K562 (cell line): ENCODE data around the gene PNPLA2.

Experiments used
- ARID1B ChIP-seq: fragments of 450-650 bp; IDR thresholded peaks from 2 replicates; pipeline ENCODE4 v1.6.1; 2016; ENCODE audit warnings: antibody characterized with exemption, mild to moderate bottlenecking, inconsistent platforms
- BCL6 ChIP-seq: fragments of 250-450 bp; sonication (Bioruptor Pico); IDR thresholded peaks from 2 replicates; pipeline ENCODE4 v1.4.0; 2020
- CREB1 ChIP-seq, 2 experiments: sonication (generic) in 1 of 2; formaldehyde crosslinking in 1 of 2; IDR thresholded peaks; 2 replicates each; pipeline versions ENCODE4 v1.6.1 to v1.8.0; 2012 to 2022; ENCODE audit warnings: inconsistent platforms in 1 of 2, mild to moderate bottlenecking in 1 of 2, missing genetic modification reagents in 1 of 2, moderate library complexity in 1 of 2
- ETV6 ChIP-seq, 3 experiments: fragments of 150-350 bp in 1 of 3; sonication (generic) in 1 of 3; formaldehyde crosslinking in 1 of 3; IDR thresholded peaks; 2 replicates each; pipeline versions ENCODE4 v1.6.1 to v1.8.0; 2014 to 2022; ENCODE audit warnings: borderline replicate concordance in 2 of 3, low read depth in 2 of 3, antibody characterized with exemption in 1 of 3, low read length in 1 of 3, mild to moderate bottlenecking in 1 of 3, missing genetic modification reagents in 1 of 3
- IRF2 ChIP-seq: sonication (generic); formaldehyde crosslinking; IDR thresholded peaks from 2 replicates; pipeline ENCODE4 v1.8.1; 2022; ENCODE audit warnings: mild to moderate bottlenecking, missing genetic modification reagents
- JUN ChIP-seq, 2 experiments: sonication (generic) in 1 of 2; formaldehyde crosslinking in 1 of 2; IDR thresholded peaks; 2 replicates each; pipeline versions ENCODE4 v1.6.1 to v1.8.0; 2012 to 2022; ENCODE audit warnings: borderline replicate concordance in 2 of 2, mild to moderate bottlenecking in 2 of 2, improper control_type of control experiment in 1 of 2, low read depth in 1 of 2, low read length in 1 of 2, missing genetic modification reagents in 1 of 2
- TEAD4 ChIP-seq, 2 experiments: sonication (generic) in 1 of 2; formaldehyde crosslinking in 1 of 2; IDR thresholded peaks; 2 replicates each; pipeline versions ENCODE4 v1.6.1 to v1.8.0; 2012 to 2022; ENCODE audit warnings: borderline replicate concordance in 1 of 2, inconsistent platforms in 1 of 2, low read length in 1 of 2, mild to moderate bottlenecking in 1 of 2, missing genetic modification reagents in 1 of 2
- ZFP1 ChIP-seq: fragments of 450-650 bp; formaldehyde crosslinking; IDR thresholded peaks from 2 replicates; pipeline ENCODE4 v1.4.0; 2020; ENCODE audit warnings: mild to moderate bottlenecking, mixed read lengths
- ZFP30 ChIP-seq: fragments of 250-450 bp; sonication (Bioruptor Pico); IDR thresholded peaks from 2 replicates; pipeline ENCODE4 v1.8.0; 2022; ENCODE audit warnings: moderate library complexity, mild to moderate bottlenecking, inconsistent platforms, borderline replicate concordance
- TF ChIP-seq, protein P1 (sequence below), 3 experiments: IDR thresholded peaks in 2 of 3; conservative IDR thresholded peaks in 1 of 3; 2 replicates each; pipeline ENCODE4 v1.5.1; 2011 to 2012; ENCODE audit warnings: low read length in 3 of 3, mild to moderate bottlenecking in 3 of 3, control low read depth in 2 of 3, improper control_type of control experiment in 1 of 3, inconsistent platforms in 1 of 3, low read depth in 1 of 3, mixed read lengths in 1 of 3, moderate library complexity in 1 of 3; ENCODE audit not compliant: insufficient read depth in 2 of 3
- TF ChIP-seq, protein P2 (sequence below): sonication (generic); formaldehyde crosslinking; IDR thresholded peaks from 2 replicates; pipeline ENCODE4 v1.9.0; 2022; ENCODE audit warnings: mild to moderate bottlenecking, missing genetic modification reagents
- TF ChIP-seq, protein P3 (sequence below): fragments of 250-450 bp; sonication (Bioruptor Pico); IDR thresholded peaks from 2 replicates; pipeline ENCODE4 v1.8.0; 2021; ENCODE audit warnings: borderline replicate concordance, mild to moderate bottlenecking, moderate library complexity; ENCODE audit not compliant: poor library complexity, severe bottlenecking
- TF ChIP-seq, protein P4 (sequence below), 2 experiments: fragments of 450-650 bp; formaldehyde crosslinking in 1 of 2; IDR thresholded peaks; 2 replicates each; pipeline versions ENCODE4 v1.4.0 to v1.6.1; 2014 to 2020; ENCODE audit warnings: mild to moderate bottlenecking in 2 of 2, borderline replicate concordance in 1 of 2, low read depth in 1 of 2

GRCh38 chr11:815675-816432 is 2.9 kb upstream of the PNPLA2 start:
- TF ChIP-seq, protein P1, sequence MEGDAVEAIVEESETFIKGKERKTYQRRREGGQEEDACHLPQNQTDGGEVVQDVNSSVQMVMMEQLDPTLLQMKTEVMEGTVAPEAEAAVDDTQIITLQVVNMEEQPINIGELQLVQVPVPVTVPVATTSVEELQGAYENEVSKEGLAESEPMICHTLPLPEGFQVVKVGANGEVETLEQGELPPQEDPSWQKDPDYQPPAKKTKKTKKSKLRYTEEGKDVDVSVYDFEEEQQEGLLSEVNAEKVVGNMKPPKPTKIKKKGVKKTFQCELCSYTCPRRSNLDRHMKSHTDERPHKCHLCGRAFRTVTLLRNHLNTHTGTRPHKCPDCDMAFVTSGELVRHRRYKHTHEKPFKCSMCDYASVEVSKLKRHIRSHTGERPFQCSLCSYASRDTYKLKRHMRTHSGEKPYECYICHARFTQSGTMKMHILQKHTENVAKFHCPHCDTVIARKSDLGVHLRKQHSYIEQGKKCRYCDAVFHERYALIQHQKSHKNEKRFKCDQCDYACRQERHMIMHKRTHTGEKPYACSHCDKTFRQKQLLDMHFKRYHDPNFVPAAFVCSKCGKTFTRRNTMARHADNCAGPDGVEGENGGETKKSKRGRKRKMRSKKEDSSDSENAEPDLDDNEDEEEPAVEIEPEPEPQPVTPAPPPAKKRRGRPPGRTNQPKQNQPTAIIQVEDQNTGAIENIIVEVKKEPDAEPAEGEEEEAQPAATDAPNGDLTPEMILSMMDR (IDR thresholded peaks at IDR 0.05 in 2 of 3, conservative IDR thresholded peaks at IDR 0.05 in 1 of 3; ENCODE audit: insufficient read depth in 2 of 3, low read depth in 1 of 3, low read length in 3 of 3): no peak
- TF ChIP-seq ZFP30 (CRISPR knock-in tag): no peak
- TF ChIP-seq ETV6 (IDR thresholded peaks at IDR 0.05; ENCODE audit: borderline replicate concordance in 1 of 2, low read depth in 2 of 2, low read length in 1 of 2): no peak
- TF ChIP-seq ETV6 (CRISPR knock-in tag; IDR thresholded peaks at IDR 0.05; ENCODE audit: borderline replicate concordance): no peak
- no peak for TF ChIP-seq JUN (IDR thresholded peaks at IDR 0.05; ENCODE audit: borderline replicate concordance, low read depth, low read length)
- no peak for TF ChIP-seq JUN (CRISPR knock-in tag; IDR thresholded peaks at IDR 0.05; ENCODE audit: borderline replicate concordance)
- no peak for TF ChIP-seq IRF2 (CRISPR knock-in tag)
- TF ChIP-seq, protein P2, sequence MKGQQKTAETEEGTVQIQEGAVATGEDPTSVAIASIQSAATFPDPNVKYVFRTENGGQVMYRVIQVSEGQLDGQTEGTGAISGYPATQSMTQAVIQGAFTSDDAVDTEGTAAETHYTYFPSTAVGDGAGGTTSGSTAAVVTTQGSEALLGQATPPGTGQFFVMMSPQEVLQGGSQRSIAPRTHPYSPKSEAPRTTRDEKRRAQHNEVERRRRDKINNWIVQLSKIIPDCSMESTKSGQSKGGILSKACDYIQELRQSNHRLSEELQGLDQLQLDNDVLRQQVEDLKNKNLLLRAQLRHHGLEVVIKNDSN (CRISPR knock-in tag): no peak
- TF ChIP-seq CREB1 (IDR thresholded peaks at IDR 0.05): no peak
- no peak for TF ChIP-seq CREB1 (CRISPR knock-in tag; IDR thresholded peaks at IDR 0.05)
- TF ChIP-seq, protein P3, sequence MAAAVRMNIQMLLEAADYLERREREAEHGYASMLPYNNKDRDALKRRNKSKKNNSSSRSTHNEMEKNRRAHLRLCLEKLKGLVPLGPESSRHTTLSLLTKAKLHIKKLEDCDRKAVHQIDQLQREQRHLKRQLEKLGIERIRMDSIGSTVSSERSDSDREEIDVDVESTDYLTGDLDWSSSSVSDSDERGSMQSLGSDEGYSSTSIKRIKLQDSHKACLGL (CRISPR knock-in tag): no peak
- no peak for TF ChIP-seq TEAD4 (IDR thresholded peaks at IDR 0.05; ENCODE audit: low read length)
- no peak for TF ChIP-seq TEAD4 (CRISPR knock-in tag; IDR thresholded peaks at IDR 0.05; ENCODE audit: borderline replicate concordance)
- no peak for TF ChIP-seq BCL6 (CRISPR knock-in tag)
- TF ChIP-seq, protein P4, sequence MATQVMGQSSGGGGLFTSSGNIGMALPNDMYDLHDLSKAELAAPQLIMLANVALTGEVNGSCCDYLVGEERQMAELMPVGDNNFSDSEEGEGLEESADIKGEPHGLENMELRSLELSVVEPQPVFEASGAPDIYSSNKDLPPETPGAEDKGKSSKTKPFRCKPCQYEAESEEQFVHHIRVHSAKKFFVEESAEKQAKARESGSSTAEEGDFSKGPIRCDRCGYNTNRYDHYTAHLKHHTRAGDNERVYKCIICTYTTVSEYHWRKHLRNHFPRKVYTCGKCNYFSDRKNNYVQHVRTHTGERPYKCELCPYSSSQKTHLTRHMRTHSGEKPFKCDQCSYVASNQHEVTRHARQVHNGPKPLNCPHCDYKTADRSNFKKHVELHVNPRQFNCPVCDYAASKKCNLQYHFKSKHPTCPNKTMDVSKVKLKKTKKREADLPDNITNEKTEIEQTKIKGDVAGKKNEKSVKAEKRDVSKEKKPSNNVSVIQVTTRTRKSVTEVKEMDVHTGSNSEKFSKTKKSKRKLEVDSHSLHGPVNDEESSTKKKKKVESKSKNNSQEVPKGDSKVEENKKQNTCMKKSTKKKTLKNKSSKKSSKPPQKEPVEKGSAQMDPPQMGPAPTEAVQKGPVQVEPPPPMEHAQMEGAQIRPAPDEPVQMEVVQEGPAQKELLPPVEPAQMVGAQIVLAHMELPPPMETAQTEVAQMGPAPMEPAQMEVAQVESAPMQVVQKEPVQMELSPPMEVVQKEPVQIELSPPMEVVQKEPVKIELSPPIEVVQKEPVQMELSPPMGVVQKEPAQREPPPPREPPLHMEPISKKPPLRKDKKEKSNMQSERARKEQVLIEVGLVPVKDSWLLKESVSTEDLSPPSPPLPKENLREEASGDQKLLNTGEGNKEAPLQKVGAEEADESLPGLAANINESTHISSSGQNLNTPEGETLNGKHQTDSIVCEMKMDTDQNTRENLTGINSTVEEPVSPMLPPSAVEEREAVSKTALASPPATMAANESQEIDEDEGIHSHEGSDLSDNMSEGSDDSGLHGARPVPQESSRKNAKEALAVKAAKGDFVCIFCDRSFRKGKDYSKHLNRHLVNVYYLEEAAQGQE (IDR thresholded peaks at IDR 0.05; ENCODE audit: borderline replicate concordance): no peak
- TF ChIP-seq, protein P4 (CRISPR knock-in tag; IDR thresholded peaks at IDR 0.05; ENCODE audit: low read depth): no peak
- no peak for TF ChIP-seq ARID1B
- TF ChIP-seq ZFP1 (CRISPR knock-in tag): no peak
